RWPE1 (cell line): Measurements from ENCODE around the gene PDE4D.

Source experiments
- CTCF ChIA-PET: fragments of 350-600 bp; sonication (Branson Sonifier 250); formaldehyde crosslinking; extraction: SDS; loops from one replicate; lab custom pipeline; 2021; lab: Yijun Ruan, JAX
- POLR2A ChIA-PET: fragments of 400-600 bp; formaldehyde crosslinking; extraction: SDS; loops from one replicate; lab custom pipeline; 2020; ENCODE audit warnings: antibody characterized with exemption; ENCODE audit not compliant: low non-redundant PET; lab: Yijun Ruan, JAX
- DNase-seq: peaks from one replicate; pipeline ENCODE4 v3.0.0; 2012; ENCODE audit warnings: low spot score
- H3K27ac ChIP-seq: fragments of 450-650 bp; 2 replicates; pipeline ENCODE4 v1.5.1; 2017
- TF ChIP-seq, protein P1 (sequence below): fragments of 450-650 bp; conservative IDR thresholded peaks from 2 replicates; pipeline ENCODE4 v1.5.1; 2017; ENCODE audit warnings: low read depth, mild to moderate bottlenecking

PDE4D gene

DNA sequence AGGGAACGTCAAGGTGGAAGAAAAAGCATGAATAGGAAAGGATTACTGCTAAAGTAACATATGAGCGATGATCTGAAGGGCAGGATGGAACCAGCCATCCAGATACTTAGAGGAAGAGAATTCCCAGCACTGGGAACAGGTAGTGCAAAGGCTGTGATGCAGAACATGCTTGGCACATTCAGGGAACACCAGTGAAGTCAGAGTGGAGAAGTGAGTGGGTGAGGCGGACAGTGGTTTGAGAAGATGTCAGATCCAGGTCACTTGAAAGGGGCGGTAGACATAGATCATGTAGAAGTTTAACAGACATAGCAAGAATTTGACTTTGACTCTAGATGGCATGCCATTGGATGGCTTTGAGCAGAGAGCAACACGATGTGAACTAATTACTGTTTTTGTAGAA is 374.2 kb downstream of the PDE4D start:
- no peak overlapping the region for H3K27ac ChIP-seq
- ChIA-PET POLR2A (no interaction called here), CTCF (no interaction called here)
- TF ChIP-seq, protein P1, sequence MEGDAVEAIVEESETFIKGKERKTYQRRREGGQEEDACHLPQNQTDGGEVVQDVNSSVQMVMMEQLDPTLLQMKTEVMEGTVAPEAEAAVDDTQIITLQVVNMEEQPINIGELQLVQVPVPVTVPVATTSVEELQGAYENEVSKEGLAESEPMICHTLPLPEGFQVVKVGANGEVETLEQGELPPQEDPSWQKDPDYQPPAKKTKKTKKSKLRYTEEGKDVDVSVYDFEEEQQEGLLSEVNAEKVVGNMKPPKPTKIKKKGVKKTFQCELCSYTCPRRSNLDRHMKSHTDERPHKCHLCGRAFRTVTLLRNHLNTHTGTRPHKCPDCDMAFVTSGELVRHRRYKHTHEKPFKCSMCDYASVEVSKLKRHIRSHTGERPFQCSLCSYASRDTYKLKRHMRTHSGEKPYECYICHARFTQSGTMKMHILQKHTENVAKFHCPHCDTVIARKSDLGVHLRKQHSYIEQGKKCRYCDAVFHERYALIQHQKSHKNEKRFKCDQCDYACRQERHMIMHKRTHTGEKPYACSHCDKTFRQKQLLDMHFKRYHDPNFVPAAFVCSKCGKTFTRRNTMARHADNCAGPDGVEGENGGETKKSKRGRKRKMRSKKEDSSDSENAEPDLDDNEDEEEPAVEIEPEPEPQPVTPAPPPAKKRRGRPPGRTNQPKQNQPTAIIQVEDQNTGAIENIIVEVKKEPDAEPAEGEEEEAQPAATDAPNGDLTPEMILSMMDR: no peak
- DNase-seq: no peak

DNA sequence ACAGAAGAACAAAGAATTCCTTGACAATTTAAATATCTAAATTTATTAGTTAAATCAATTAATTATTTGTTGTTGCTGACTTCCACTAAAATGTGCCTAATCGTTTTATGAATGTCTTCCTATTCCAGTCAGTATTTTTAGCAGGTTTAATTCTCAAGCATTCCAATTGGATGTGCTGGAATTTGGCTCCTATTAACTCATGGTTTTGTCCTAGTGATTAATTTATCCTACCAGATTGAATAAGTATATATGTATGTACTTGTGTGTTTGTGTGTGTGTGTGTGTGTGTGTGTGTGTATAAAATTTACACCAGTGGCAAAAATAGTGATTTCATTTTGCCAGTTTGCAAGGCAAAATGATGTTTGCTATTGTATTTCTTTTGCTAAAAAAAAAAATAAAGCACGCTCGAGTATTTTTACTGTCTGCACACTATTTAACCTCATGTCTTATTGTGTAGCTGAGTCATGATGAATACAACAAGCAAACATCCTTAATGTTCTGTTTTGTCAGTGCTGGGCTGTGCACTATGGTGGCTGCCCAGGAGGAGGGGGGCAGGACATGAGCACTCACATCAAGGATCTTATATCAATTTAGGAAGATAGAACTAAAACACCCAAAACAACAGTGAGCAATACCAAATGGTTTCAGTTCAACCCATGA is 375.5 kb downstream of the PDE4D start:
- ChIA-PET POLR2A (no interaction called here), CTCF (interaction anchor here (0.5 to 0.9 kb wide), 2 partner anchors 155 to 330 kb away, joined by 3 read pairs; no protein-coding TSS in a partner anchor)
- TF ChIP-seq, protein P1: no peak
- peak; percentile 65 for DNase-seq
- no peak overlapping the region for H3K27ac ChIP-seq

DNA sequence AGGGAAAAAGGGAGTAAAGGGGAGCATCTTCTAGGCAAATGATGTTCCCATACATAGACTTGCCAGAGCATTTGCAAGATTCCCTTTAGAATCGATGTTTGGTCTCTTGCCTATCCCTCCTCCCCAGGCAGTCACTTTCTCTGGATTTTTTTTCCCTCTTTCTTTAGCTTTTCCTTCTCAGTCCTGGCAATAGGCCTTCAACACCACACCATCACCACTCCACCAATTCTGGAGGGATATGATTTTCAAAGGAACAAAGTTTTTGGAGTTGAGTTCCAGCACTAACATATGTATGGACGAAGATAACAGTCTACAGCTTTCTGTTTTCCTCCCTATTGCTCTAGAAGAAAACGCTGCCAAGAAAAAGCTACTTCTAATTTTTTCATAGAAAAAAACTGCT is 377.4 kb downstream of the PDE4D start:
- TF ChIP-seq, protein P1: no peak
- CTCF ChIA-PET: interaction anchor here (0.6 kb wide), 1 partner anchor 1353 kb away, joined by 3 read pairs; no protein-coding TSS in a partner anchor
- DNase-seq: no peak
- H3K27ac ChIP-seq: no peak overlapping the region
- POLR2A ChIA-PET: no interaction called here

DNA sequence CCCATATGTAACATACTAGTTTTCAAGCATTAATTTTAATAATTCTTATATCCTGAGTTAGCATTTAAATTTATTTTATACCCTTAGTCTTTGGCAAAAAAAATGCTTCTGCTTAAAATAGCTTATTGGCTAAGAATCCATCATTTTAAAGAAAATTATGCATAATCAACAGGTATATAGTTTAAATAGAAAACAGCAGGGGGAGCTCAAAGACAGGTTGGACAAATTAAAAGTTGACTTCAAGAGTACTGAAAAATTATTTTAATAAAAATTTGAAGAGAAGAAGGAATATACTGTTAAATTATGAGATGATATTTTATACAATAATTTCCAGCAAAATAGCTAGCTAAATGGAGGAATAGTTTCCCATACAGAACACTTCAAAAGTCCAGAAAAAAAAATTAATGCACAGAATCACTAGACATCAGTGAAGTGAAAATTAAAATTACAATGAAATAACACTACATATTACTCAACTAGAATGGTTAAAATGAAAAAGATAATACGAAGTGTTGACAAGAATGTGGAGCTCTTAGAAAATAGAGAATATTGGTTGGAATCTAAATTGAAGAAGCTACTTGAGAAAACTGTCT is 387.1 kb downstream of the PDE4D start:
- peak; percentile 40 for DNase-seq
- TF ChIP-seq, protein P1: peak; percentile 77
- no peak overlapping the region for H3K27ac ChIP-seq
- CTCF ChIA-PET: interaction anchor here (0.6 to 3.0 kb wide), 32 partner anchors 9 to 1573 kb away, joined by 3 to 40 read pairs (median 4); no protein-coding TSS in a partner anchor
- POLR2A ChIA-PET: no interaction called here

DNA sequence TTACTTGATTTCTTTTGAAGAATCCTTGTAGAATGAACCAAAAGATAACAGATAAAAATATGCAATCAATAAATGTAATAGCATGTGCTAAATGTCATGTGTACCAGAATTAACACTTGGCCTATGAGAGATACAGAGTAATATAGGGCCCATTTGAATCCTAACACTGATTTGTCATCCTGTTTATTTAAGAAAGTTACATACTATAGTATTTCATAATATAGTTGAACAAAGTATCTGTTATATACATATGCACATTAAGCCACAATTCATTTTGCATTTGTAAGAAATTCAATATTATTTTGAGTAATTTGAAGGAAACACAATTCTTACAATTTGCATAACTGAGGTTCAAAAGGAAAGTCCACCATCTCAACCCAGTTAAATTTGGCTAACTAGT is 389.5 kb downstream of the PDE4D start:
- CTCF ChIA-PET: interaction anchor here (1.4 kb wide), 1 partner anchor 156 kb away, joined by 10 read pairs; no protein-coding TSS in a partner anchor
- H3K27ac ChIP-seq: no peak overlapping the region
- no peak for DNase-seq
- TF ChIP-seq, protein P1: no peak
- POLR2A ChIA-PET: no interaction called here

DNA sequence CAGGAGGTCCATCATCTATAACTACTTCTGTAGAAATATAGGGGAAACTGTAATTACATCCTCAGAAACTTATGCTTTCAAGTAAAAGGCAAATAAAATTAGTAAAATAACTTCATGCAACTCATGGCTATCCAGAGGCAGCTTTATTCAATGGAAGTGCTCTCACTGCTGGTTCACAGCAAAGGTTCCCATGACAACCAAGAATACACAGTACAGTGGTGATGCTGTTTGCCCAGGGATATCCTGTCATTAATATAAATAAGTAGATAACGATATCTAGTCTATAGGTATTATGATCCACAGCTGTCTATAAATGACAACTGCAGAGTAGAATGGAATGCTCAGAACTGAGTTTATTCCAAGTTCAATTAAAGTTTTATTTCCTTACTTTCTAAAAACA is 390.3 kb downstream of the PDE4D start:
- H3K27ac ChIP-seq: no peak overlapping the region
- POLR2A ChIA-PET: no interaction called here
- DNase-seq: no peak
- TF ChIP-seq, protein P1: no peak
- CTCF ChIA-PET: interaction anchor here (0.8 kb wide), 1 partner anchor 170 kb away, joined by 3 read pairs; no protein-coding TSS in a partner anchor
